HEK293 (cell line): ENCODE results near the gene ZFP1.

Experiments used
- CTCF ChIA-PET: fragments of 350-600 bp; formaldehyde crosslinking; extraction: SDS; loops from one replicate; lab custom pipeline; 2021; ENCODE audit warnings: antibody characterized with exemption; lab: Yijun Ruan, JAX
- POLR2A ChIA-PET: fragments of 300-600 bp; formaldehyde crosslinking; extraction: SDS; loops from one replicate; lab custom pipeline; 2020; ENCODE audit warnings: antibody characterized with exemption, inconsistent platforms; lab: Yijun Ruan, JAX
- H3K27ac ChIP-seq: fragments of 200-500 bp; sonication (Bioruptor generic); 2 replicates; pipeline ENCODE4 v1.5.1; 2014; ENCODE audit warnings: low read depth, low read length, control low read depth, inconsistent platforms; ENCODE audit errors: extremely low read depth
- H3K36me3 ChIP-seq, 2 experiments: fragments of 200-500 bp in 1 of 2; sonication (Bioruptor generic) in 1 of 2; 1 replicate in 1 of 2; 2 replicates in 1 of 2; pipeline ENCODE4 v1.5.1; 2014 to 2017; ENCODE audit warnings: inconsistent platforms in 2 of 2, low read length in 2 of 2; ENCODE audit not compliant: control insufficient read depth in 2 of 2, insufficient read depth in 1 of 2
- H3K4me1 ChIP-seq: fragments of 200-500 bp; sonication (Bioruptor generic); 2 replicates; pipeline ENCODE4 v1.5.1; 2014; ENCODE audit warnings: mild to moderate bottlenecking, low read length, inconsistent platforms; ENCODE audit not compliant: control insufficient read depth, insufficient read depth
- H3K4me3 ChIP-seq: 2 replicates; pipeline ENCODE4 v1.5.1; 2011; ENCODE audit warnings: low read depth, mild to moderate bottlenecking, control low read depth, low read length, moderate library complexity
- H3K9me3 ChIP-seq: fragments of 200-500 bp; sonication (Bioruptor generic); 2 replicates; pipeline ENCODE4 v1.5.1; 2014; ENCODE audit warnings: low read depth, low read length, inconsistent platforms; ENCODE audit not compliant: control insufficient read depth, insufficient read depth
- YY2 ChIP-seq: fragments of 450-650 bp; formaldehyde crosslinking; IDR thresholded peaks from 2 replicates; pipeline ENCODE4 v1.5.1; 2016; ENCODE audit warnings: missing biosample characterization, missing genetic modification characterization
- ZNF184 ChIP-seq: fragments of 450-650 bp; IDR thresholded peaks from 2 replicates; pipeline ENCODE4 v1.5.1; 2018; ENCODE audit warnings: missing biosample characterization, mild to moderate bottlenecking, missing genetic modification characterization
- ZNF23 ChIP-seq: fragments of 450-650 bp; formaldehyde crosslinking; IDR thresholded peaks from 2 replicates; pipeline ENCODE4 v1.5.1; 2016; ENCODE audit warnings: missing biosample characterization, missing genetic modification characterization, borderline replicate concordance
- ZNF324 ChIP-seq: fragments of 450-650 bp; formaldehyde crosslinking; IDR thresholded peaks from 2 replicates; pipeline ENCODE4 v1.5.1; 2016; ENCODE audit warnings: missing biosample characterization, missing genetic modification characterization
- ZNF48 ChIP-seq: fragments of 450-650 bp; formaldehyde crosslinking; IDR thresholded peaks from 2 replicates; pipeline ENCODE4 v1.5.1; 2016; ENCODE audit warnings: missing biosample characterization, missing genetic modification characterization
- ZNF501 ChIP-seq: fragments of 450-650 bp; formaldehyde crosslinking; IDR thresholded peaks from 2 replicates; pipeline ENCODE4 v1.5.1; 2016; ENCODE audit warnings: missing biosample characterization, missing genetic modification characterization
- ZNF514 ChIP-seq: fragments of 450-650 bp; formaldehyde crosslinking; IDR thresholded peaks from 2 replicates; pipeline ENCODE4 v1.5.1; 2016; ENCODE audit warnings: missing biosample characterization, missing genetic modification characterization
- ZNF596 ChIP-seq: fragments of 450-650 bp; IDR thresholded peaks from 2 replicates; pipeline ENCODE4 v1.5.0; 2018; ENCODE audit warnings: missing biosample characterization, mild to moderate bottlenecking, missing genetic modification characterization, moderate library complexity
- ZNF610 ChIP-seq: fragments of 450-650 bp; formaldehyde crosslinking; IDR thresholded peaks from 2 replicates; pipeline ENCODE4 v1.5.1; 2016; ENCODE audit warnings: missing biosample characterization, missing genetic modification characterization, borderline replicate concordance
- ZNF629 ChIP-seq: fragments of 450-650 bp; formaldehyde crosslinking; IDR thresholded peaks from 2 replicates; pipeline ENCODE4 v1.5.1; 2017; ENCODE audit warnings: missing biosample characterization, missing genetic modification characterization
- TF ChIP-seq, protein P1 (sequence below): fragments of 450-650 bp; IDR thresholded peaks from 2 replicates; pipeline ENCODE4 v1.5.1; 2018; ENCODE audit warnings: missing biosample characterization, mild to moderate bottlenecking, missing genetic modification characterization
- TF ChIP-seq, protein P2 (sequence below): fragments of 450-650 bp; formaldehyde crosslinking; conservative IDR thresholded peaks from 2 replicates; pipeline ENCODE4 v1.5.1; 2016; ENCODE audit warnings: low read depth, missing biosample characterization, missing genetic modification characterization
- TF ChIP-seq, protein P3 (sequence below): fragments of 450-650 bp; formaldehyde crosslinking; IDR thresholded peaks from 2 replicates; pipeline ENCODE4 v1.5.1; 2017; ENCODE audit warnings: missing biosample characterization, missing genetic modification characterization
- TF ChIP-seq, protein P4 (sequence below): fragments of 450-650 bp; formaldehyde crosslinking; IDR thresholded peaks from 2 replicates; pipeline ENCODE4 v1.5.1; 2017; ENCODE audit warnings: missing biosample characterization, mild to moderate bottlenecking, missing genetic modification characterization, moderate library complexity
- TF ChIP-seq, protein P5 (sequence below): fragments of 450-650 bp; formaldehyde crosslinking; IDR thresholded peaks from 2 replicates; pipeline ENCODE4 v1.5.1; 2016; ENCODE audit warnings: missing biosample characterization, missing genetic modification characterization, borderline replicate concordance

ZFP1 gene

DNA sequence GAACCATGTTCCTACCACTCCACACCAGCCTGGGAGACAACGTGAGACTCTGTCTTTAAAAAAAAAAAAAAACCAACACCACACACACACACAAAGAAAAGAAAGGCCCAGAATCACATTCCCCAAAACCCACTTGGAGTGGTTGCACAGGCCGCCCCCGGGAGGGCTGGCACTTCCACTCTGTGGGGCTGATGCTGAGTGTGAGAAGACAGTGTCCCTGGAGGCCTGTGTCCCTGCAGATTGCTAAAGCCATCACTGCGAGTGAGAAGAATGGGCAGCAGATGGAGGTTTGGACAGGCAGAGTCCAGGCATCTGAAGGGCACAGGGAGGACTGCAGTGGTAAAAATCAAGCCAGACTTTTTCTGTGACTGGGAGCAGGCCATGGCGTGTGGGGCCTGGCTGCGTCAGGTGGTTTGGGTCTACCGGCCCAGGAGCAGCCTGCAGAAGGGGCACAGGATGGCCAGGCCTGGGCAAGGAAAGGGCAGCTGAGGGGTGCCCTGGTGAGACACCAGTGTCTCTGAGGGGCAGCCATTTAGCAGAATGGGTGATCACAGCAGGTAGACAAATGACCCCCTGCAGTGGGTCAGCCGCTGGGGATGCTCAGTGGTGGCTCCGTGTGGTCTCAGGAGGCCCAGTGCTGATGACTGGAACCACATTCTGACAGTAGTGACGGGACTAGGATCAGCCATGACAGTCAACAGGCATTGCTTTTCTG is 45.6 kb downstream of the ZFP1 start:
- ChIA-PET POLR2A (no interaction called here), CTCF (no interaction called here)
- Histone ChIP-seq H3K27ac (no peak overlapping the region), H3K36me3 (no peaks in the 10 kb centered on the region), H3K4me3 (no peak overlapping the region), H3K4me1 (no peaks in the 10 kb centered on the region), H3K9me3 (no peaks in the 10 kb centered on the region)
- TF ChIP-seq, protein P1, sequence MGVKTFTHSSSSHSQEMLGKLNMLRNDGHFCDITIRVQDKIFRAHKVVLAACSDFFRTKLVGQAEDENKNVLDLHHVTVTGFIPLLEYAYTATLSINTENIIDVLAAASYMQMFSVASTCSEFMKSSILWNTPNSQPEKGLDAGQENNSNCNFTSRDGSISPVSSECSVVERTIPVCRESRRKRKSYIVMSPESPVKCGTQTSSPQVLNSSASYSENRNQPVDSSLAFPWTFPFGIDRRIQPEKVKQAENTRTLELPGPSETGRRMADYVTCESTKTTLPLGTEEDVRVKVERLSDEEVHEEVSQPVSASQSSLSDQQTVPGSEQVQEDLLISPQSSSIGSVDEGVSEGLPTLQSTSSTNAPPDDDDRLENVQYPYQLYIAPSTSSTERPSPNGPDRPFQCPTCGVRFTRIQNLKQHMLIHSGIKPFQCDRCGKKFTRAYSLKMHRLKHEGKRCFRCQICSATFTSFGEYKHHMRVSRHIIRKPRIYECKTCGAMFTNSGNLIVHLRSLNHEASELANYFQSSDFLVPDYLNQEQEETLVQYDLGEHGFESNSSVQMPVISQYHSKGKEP, result no peak
- TF ChIP-seq ZNF629 (tag by site-specific recombination) (no peak), ZNF23 (no peak), ZNF184 (tag by site-specific recombination) (no peak), ZNF514 (tag by site-specific recombination) (no peak), ZNF501 (tag by site-specific recombination) (no peak), ZNF48 (no peak), ZNF596 (tag by site-specific recombination) (no peak), YY2 (tag by site-specific recombination) (no peak), ZNF610 (tag by site-specific recombination) (no peak), ZNF324 (tag by site-specific recombination) (no peak)
- TF ChIP-seq, protein P2, sequence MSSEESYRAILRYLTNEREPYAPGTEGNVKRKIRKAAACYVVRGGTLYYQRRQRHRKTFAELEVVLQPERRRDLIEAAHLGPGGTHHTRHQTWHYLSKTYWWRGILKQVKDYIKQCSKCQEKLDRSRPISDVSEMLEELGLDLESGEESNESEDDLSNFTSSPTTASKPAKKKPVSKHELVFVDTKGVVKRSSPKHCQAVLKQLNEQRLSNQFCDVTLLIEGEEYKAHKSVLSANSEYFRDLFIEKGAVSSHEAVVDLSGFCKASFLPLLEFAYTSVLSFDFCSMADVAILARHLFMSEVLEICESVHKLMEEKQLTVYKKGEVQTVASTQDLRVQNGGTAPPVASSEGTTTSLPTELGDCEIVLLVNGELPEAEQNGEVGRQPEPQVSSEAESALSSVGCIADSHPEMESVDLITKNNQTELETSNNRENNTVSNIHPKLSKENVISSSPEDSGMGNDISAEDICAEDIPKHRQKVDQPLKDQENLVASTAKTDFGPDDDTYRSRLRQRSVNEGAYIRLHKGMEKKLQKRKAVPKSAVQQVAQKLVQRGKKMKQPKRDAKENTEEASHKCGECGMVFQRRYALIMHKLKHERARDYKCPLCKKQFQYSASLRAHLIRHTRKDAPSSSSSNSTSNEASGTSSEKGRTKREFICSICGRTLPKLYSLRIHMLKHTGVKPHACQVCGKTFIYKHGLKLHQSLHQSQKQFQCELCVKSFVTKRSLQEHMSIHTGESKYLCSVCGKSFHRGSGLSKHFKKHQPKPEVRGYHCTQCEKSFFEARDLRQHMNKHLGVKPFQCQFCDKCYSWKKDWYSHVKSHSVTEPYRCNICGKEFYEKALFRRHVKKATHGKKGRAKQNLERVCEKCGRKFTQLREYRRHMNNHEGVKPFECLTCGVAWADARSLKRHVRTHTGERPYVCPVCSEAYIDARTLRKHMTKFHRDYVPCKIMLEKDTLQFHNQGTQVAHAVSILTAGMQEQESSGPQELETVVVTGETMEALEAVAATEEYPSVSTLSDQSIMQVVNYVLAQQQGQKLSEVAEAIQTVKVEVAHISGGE, result no peak
- TF ChIP-seq, protein P3, sequence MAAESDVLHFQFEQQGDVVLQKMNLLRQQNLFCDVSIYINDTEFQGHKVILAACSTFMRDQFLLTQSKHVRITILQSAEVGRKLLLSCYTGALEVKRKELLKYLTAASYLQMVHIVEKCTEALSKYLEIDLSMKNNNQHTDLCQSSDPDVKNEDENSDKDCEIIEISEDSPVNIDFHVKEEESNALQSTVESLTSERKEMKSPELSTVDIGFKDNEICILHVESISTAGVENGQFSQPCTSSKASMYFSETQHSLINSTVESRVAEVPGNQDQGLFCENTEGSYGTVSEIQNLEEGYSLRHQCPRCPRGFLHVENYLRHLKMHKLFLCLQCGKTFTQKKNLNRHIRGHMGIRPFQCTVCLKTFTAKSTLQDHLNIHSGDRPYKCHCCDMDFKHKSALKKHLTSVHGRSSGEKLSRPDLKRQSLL (tag by site-specific recombination), result no peak
- TF ChIP-seq, protein P4, sequence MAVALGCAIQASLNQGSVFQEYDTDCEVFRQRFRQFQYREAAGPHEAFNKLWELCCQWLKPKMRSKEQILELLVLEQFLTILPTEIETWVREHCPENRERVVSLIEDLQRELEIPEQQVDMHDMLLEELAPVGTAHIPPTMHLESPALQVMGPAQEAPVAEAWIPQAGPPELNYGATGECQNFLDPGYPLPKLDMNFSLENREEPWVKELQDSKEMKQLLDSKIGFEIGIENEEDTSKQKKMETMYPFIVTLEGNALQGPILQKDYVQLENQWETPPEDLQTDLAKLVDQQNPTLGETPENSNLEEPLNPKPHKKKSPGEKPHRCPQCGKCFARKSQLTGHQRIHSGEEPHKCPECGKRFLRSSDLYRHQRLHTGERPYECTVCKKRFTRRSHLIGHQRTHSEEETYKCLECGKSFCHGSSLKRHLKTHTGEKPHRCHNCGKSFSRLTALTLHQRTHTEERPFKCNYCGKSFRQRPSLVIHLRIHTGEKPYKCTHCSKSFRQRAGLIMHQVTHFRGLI (tag by site-specific recombination), result no peak
- TF ChIP-seq, protein P5, sequence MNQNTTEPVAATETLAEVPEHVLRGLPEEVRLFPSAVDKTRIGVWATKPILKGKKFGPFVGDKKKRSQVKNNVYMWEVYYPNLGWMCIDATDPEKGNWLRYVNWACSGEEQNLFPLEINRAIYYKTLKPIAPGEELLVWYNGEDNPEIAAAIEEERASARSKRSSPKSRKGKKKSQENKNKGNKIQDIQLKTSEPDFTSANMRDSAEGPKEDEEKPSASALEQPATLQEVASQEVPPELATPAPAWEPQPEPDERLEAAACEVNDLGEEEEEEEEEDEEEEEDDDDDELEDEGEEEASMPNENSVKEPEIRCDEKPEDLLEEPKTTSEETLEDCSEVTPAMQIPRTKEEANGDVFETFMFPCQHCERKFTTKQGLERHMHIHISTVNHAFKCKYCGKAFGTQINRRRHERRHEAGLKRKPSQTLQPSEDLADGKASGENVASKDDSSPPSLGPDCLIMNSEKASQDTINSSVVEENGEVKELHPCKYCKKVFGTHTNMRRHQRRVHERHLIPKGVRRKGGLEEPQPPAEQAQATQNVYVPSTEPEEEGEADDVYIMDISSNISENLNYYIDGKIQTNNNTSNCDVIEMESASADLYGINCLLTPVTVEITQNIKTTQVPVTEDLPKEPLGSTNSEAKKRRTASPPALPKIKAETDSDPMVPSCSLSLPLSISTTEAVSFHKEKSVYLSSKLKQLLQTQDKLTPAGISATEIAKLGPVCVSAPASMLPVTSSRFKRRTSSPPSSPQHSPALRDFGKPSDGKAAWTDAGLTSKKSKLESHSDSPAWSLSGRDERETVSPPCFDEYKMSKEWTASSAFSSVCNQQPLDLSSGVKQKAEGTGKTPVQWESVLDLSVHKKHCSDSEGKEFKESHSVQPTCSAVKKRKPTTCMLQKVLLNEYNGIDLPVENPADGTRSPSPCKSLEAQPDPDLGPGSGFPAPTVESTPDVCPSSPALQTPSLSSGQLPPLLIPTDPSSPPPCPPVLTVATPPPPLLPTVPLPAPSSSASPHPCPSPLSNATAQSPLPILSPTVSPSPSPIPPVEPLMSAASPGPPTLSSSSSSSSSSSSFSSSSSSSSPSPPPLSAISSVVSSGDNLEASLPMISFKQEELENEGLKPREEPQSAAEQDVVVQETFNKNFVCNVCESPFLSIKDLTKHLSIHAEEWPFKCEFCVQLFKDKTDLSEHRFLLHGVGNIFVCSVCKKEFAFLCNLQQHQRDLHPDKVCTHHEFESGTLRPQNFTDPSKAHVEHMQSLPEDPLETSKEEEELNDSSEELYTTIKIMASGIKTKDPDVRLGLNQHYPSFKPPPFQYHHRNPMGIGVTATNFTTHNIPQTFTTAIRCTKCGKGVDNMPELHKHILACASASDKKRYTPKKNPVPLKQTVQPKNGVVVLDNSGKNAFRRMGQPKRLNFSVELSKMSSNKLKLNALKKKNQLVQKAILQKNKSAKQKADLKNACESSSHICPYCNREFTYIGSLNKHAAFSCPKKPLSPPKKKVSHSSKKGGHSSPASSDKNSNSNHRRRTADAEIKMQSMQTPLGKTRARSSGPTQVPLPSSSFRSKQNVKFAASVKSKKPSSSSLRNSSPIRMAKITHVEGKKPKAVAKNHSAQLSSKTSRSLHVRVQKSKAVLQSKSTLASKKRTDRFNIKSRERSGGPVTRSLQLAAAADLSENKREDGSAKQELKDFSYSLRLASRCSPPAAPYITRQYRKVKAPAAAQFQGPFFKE (tag by site-specific recombination), result no peak
